Esophagus muscularis mucosa (tissue), 3 donors: ENCODE measurements around the gene LHX8.

ENCODE experiments used
- CTCF ChIP-seq, 3 experiments: fragments of 200-600 bp in 2 of 3; fragments of 450-650 bp in 1 of 3; sonication (generic) in 2 of 3; IDR thresholded peaks; one replicate each; pipeline ENCODE4 v1.5.1; 2017 to 2019; ENCODE audit warnings: antibody characterized with exemption in 3 of 3, mild to moderate bottlenecking in 2 of 3, moderate library complexity in 1 of 3
- POLR2A ChIP-seq: fragments of 450-650 bp; IDR thresholded peaks from one replicate; pipeline ENCODE4 v1.6.1; 2017; ENCODE audit warnings: antibody characterized with exemption, moderate library complexity, mild to moderate bottlenecking, low read depth

GRCh38 chr1:75087278-75087677, 46.9 kb upstream of the LHX8 start:
- no peak for TF ChIP-seq CTCF (IDR thresholded peaks at IDR 0.05)
- TF ChIP-seq POLR2A, result no peak
